Measurements from ENCODE around the gene NUF2.

- no peak for TF ChIP-seq EZH2phosphoT487 (IDR thresholded peaks at IDR 0.05; ENCODE audit: low read depth)
- TF ChIP-seq, protein P1, sequence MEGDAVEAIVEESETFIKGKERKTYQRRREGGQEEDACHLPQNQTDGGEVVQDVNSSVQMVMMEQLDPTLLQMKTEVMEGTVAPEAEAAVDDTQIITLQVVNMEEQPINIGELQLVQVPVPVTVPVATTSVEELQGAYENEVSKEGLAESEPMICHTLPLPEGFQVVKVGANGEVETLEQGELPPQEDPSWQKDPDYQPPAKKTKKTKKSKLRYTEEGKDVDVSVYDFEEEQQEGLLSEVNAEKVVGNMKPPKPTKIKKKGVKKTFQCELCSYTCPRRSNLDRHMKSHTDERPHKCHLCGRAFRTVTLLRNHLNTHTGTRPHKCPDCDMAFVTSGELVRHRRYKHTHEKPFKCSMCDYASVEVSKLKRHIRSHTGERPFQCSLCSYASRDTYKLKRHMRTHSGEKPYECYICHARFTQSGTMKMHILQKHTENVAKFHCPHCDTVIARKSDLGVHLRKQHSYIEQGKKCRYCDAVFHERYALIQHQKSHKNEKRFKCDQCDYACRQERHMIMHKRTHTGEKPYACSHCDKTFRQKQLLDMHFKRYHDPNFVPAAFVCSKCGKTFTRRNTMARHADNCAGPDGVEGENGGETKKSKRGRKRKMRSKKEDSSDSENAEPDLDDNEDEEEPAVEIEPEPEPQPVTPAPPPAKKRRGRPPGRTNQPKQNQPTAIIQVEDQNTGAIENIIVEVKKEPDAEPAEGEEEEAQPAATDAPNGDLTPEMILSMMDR (IDR thresholded peaks at IDR 0.05; ENCODE audit: low read depth, low read length): no peak
These were observed 58.0 kb downstream of the NUF2 start for GRCh38 chr1:163379801-163380200.

Data from OCI-LY3 (cell line).